ENCODE data around the gene SEMA4D.
"Not testable (repeated sequence)": the region's sequence is repeated elsewhere in the genome, so short reads cannot be mapped to it uniquely, and the experiment has no call there.

Gene SEMA4D

DNA sequence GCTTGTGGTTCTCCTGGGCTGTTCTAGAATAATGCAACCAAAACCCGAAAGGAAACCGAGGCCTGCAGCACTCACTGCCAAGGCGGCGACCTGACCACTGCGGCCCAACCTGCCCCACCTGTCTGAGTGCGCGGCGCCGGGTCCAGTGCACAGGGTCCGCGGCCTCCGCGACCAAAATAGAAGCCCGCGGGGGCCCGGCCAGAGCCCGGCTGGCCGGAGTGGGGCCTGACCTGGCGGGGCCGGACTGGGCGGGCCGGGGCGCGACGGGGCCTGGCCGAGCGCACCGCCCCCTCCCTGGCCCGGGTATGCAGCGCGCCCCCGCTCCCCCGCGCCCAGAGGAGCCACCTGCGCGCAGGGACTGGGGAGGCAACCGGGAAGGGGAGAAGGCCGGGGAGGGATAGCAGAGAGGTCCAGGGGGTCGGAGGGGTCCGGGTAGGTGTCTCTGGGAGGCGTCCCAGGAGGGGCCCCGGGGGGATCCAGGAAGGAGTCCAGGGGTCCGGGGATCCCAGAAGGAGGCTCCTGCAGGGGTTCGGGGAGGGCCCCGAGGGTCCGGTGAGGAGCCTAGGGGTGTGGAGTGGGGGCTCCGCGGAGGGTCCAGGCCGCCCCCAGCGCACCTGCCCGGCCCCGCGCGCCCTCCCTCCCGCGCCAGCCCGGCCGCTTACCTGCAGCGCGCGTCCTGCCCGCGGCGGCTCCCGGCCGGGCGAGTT, 503 bp downstream of the SEMA4D start:
- no peak for FAIRE-seq

DNA sequence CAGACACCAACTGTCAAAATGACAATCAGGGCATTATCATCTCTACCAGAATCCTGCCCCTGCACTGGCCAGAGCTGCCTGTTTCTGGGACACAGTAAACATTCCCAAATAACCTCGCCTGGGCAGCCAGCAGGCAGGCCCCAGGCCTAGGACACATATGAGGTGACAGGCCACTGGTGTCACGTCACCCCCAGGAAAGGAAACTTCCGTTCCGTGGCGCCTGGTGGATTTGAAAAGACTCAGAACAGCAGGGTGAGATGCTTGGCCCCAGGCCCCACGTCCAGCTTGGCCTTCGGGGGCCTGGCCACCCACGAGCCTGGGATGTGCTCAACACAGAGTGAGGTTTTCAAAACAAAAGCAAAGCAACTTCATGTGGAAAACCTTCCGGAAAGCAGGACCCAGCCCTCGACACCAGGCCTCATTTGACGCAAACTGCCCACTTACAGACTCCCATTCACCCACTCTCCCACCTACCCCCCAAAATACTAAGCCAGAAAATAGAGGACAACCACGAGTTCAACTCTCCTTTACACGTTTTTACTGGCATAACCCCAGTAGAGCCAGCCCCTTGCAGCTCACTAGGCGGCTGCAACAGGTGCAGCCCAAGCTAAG, 1.2 kb downstream of the SEMA4D start:
- no peak for FAIRE-seq

DNA sequence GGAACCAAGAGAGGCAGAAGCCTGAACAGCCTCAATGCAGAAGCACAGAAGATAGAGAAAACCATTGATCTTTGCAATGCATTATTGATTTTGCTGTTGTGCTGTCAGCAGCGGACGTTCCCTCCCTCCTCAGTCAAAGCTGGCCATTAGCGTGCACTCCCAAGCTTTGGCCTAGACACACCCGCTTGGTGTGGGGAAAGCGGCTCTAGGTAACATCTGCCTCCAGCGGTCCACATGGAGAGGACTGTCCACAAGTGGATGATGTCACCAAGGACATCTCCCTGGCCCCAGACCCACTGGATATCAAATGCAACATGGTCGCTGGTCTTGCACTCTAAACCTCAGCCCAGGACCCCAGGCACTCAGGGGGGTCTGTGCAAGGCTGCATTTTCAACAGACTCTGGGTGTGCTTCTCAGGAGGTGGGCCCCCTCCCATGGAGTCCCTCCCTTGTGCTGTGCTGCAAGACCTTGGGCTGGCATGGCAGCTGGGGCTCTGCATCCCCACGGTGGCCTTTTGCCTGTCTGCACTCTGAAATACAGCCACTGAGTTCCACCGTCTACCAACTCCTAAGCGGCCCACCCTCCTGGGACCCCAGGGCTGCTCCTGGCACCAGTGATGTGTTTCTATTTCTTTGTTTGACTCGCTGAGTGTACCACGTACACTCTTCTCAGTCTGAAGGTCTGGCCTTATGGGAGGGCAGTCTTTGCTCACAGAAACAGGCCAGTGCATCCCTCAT, 1.9 kb downstream of the SEMA4D start:
- no peak for FAIRE-seq

DNA sequence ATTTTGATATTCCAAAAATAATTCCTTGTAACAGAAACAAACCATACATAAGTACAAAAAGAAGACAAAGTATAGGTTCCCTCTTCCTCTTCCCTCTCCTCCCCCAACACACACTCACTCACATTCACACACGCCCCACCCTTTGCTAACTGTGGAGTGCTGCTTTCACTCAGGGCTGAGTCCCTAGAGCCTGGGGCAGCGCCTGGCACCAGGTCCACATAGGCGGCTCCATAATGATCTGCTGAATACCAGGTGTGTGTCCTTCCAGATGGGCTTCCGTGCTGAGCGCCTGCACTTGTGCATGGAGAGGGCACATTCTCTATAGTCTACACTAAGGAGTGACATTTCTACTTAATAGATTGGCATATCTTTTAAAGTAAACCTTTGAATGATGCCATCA, 3.7 kb downstream of the SEMA4D start:
- no peak for FAIRE-seq

DNA sequence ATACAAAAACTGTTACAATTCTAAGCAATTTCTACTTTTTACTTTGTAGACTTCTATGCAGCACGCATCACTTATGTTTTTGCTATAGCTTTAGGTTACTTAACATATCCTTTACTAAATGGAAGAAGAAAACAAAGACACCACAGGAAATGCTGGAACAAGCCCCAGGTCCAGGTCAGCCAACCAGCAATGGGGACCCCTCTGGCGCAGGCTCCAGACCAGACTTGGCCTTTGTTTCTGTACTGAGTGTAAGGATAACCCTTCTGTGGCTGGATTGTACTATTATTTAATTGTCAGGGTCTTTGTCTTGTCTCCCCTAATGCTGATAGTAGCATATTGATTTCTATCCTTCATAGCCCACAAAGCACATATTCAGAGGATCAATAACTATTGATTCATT, 4.2 kb downstream of the SEMA4D start:
- FAIRE-seq, result no peak

DNA sequence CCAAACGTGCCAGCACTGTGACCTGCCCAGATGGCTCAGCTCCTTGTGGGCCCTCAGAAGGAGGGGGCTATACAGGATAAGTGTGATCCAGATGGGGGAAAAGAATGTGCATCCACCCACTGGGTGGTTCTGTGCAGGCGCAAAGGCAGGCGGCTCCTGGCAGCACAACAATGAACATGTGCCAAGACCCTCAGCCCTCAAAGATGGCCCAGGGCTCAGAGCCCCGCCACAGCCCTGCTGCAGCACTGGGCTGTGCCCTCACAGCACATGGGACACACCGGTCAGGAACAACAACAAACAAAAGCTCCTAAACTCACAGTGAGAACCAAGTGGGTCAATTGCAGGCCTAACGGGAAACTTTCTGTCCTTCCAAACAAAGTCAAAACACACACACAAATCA, 4.7 kb downstream of the SEMA4D start:
- no peak for FAIRE-seq

DNA sequence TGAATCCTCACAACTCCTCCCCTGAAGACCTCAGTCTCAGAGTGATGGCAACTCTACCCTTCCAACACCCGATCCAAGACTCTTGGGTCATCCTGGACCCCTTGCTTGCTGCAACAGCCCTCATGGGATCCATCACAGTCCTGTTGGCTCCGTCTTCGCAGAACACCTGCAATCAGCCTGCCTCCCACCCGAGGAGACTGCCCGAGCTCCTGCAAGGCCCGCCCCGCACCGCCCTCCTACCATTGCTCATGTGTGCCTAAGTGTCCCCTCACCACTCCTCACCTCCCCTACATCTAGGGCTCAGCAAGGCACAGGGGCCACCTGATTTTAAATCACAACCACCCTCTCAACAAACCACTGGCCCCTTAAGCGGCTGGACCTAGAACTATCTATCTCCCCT, 5.3 kb downstream of the SEMA4D start:
- no peak for FAIRE-seq

DNA sequence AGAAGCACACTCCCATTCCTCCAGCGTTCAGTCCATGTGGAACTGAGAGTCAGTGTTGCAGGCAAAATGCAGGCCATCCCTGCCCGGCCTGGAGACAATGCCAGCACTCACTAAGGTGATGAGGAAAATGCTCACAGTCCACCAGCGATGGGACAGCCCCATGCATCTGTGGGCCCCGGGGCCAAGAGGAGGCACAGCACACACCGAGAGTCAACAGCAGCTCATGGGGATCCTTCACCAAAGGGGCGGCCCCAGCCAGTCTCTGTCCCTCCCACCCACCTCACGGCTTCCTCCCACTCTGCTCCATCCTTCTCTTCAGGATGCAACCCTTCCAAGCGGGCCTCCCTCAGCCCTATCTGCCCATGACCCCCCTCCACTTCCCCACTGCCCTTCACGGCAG, 6.2 kb downstream of the SEMA4D start:
- FAIRE-seq, result no peak

DNA sequence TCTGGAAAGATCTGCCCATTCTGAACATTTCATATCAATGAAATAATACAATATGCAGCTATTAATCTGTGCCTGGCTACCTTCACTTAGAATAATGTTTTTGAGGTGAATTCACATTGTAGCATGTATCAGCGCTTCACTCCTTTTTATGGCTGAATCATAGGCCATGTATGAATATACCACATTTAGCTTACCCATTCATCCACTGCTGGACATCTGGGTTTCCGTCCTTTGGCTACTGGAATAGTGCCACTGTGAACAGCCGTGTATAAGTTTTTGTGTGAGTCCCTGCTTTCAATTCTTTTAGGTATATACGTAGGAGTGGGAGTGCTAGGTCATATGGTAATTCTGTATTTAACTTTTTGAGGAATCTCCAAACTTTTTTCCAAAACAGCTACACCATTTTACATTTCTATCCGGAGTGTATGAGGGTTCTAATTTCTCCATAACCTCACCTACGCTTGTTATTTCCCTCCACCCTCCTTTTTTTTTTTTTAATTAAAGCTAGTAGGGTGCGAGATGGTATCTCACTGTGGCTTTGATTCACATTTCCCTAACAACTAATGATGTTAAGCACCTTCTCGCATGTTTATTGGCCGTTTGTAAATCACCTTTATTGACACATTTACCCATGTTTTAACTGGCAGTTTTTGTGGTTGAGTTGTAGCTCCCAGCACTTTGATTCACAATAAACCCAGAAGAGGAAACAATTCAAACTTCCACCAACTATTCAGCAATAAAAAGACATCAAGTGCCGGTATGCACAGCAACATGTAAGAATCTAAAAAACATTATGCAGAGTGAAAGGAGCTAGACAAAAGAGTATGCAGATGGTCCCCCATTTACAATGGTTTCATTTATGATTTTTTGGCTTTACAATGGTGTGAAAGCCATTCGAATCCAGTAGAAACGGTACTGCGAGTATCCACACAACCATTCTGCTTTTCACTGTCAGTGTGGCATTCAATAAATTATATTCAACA, 8.1 kb downstream of the SEMA4D start:
- no peak for FAIRE-seq

DNA sequence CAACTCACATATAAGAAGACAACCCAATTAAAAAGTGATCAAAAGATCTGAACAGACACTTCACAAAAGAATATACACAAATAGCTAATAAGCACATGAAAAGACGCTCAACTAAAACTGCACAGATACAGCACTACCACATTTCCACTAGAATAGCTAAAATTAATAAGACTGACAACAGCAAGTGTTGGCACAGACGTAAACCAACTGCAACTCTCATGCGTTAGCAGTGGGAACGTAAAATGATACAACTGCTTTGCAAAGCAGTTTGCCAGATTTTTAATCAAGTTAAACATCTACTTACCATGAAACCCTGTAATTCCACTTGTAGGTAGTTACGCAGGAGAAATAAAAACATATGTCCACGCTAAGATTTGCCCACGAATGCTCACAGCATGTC, 9.0 kb downstream of the SEMA4D start:
- FAIRE-seq, result no peak

DNA sequence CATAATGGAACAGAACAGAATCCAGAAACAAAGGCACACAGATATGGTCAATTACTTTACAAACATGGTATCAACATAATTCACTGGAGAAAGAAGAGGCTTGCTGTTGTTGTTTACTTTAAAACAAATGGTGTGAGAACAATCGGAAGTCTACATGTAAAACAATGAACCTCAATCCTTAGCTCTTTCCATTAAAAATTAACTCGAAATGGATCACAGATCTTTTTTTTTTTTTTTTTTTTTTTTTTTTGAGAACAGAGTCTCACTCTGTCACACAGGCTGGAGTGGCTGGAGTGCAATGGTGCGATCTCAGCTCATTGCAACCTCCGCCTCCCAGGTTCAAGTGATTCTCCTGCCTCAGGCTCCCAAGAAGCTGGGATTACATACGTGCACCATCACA, 9.8 kb downstream of the SEMA4D start:
- no peak for FAIRE-seq

DNA sequence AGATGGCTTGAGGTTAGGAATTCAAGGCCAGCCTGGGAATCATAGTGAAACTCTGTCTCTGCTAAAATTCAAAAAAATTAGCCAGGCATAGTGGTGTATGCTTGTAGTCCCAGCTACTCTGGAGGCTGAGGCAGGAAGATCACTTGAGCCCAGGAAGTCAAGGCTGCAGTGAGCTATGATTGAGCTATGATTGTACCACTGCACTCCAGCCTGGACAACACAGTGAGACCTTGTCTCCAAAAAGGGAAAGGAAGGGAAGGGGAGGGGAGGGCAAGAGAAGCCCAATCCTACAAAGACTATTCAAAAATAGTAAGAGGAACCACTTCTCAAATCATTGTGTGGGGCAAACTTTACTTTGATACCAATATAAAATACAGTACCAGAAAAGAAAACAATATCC, 11.2 kb downstream of the SEMA4D start:
- no peak for FAIRE-seq

DNA sequence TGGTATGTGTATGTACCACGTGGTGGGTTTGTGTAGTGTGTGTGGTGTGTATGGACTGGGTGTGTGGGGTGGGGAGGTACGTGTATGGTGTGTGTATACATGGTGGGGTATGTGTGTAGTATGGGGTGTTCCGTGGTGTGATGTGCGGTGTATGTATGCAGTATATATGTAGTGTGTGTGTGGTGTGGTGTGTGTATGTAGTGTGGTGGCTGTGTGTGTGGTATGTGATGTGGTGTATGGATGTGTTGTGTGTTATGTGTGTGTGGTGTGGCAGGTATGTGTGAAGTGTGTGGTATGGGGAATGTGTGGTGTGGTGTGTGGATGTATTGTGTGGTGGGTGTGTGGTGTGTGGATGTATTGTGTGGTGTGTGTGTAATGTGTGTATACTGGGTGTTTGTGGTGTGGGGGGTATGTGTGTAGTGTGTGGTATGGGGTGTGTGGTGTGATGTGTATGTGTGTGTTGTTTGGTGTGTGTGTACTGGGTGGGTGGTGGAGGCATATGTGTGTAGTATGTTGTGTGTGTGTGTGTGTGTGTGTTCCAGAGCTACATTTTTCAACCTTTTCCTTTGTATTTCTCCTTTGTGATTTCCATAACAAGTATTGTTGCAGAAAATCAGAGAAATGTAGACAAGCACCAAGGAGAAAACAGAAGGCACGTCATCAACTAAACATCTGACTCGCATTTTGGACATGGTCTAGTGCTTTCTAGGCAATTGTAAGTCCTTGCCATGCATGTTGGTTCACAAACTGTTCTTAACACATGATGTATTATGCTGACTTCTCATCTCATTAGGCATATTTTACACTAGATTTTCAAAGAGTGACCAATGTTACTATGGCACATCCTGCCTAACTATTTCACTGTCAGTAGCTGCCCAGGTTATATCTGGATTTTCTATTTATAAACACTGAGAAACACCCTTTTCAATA, 13.2 kb downstream of the SEMA4D start:
- FAIRE-seq, result no peak

DNA sequence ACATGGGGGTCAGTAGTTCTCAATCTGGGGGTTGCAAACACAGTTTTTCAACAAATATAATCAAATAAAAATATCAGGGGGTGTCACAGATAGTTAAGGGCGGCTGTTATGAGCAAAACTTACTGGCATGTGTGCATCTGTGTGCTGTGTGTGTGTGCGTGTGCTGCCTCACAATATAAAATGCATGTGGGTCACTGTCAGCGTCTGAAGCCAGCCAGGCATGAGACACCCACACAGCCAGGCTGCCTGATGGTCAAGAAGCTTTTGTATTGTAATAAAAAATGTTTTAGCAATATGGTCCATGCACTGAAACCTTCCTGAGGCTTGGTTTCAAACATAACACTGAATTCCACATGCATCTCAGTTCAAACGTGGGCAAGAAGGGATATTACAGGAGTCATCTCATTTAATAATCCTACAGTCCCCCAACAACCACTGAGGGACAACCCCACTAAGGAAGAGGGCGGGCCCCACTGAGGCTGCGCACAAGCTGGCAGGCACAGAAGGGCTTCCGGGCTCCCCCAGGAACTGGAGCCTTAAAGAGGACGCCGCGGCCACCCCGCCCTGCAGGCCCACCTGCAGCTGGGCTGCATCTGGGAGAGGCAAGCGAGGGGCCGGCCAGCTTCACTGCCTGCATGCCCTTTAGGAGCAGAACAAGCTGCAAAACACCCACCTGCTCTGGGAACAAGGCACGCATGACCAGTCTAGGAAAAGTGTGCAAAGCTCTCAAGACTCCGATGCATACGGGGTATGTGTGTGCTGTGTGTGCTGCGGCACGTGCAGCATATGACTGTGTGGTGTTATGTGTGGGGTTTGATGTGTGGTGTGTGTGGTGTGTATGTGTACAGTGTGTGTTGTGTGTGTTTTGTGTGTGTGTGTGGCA, 14.1 kb downstream of the SEMA4D start:
- FAIRE-seq, result no peak

DNA sequence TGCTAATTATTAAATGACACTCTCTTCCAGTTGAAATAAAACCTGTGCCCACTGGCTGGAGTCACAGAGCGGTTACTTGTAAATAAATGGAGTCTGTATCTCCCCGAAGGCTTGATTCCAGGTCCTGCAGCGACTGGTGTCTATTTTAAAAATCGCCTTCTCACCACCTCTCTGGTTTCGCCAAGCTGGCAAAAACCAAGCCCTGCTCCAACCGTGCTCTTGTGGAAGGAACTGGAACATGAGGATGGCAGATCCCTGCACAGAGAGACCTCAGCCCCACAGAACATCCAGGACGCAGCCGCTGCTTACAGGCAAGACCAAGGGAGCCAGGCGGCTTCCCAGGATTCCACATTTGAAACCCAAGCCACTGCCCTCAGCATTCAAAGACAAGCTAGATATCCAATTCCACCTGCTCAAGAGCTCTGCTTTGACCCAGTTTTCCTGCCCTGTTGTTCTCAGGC, 15.0 kb downstream of the SEMA4D start:
- FAIRE-seq, result no peak

DNA sequence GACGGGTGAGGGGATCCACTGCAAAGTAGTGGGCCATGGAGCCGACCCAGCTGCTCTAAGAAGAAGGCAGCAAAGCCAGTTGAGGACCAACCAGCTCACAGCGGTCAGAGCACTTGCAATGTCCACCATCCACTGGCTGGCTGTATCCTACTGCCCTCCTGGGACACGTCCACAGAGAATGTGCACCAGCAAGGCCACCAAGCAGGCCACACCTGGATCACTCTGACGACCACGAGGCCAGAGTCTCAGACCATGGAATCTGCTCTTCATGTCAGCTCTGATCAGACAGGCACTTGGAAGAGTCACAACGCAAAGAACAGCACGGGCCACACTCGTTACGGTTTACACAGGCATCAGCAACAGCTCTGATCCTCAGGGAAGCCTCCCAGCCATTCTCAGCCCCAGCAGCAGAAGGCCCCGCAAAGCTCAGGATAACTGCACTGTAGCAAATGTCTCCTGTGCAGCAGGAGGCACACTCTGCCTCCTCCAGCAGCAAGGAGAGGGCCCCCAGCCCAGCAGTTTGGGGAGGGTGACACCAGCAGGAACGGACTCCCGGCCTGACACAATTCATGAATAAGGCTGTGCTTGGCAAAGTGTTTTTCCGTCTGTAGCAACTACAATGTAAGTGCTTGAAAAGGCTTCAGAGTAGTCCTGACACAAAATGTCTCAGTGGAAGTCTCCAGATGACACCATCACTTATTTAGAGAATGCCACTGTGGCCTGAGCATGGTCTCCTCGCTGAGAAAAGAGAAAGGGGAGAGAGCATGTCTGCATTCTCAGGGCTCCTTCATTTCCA, 15.7 kb downstream of the SEMA4D start:
- no peak for FAIRE-seq

DNA sequence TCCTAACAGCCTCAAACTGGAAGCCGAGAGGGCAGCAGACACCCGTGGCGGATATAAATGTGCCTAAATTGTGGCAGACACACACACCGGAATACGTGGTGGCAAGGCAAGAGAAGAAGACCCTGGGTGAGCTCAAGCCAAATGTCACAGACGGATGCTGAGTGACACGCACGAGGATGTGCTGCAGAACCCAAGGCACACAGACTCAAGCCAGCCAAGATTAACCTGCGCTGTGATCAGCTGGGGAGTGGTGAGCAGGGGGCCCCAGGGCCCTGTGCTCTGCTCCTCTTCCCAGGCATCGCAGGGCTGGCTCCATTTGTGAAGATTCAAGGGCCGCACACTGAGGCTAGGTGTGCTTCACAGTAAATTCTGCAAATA, 16.4 kb downstream of the SEMA4D start:
- FAIRE-seq, result no peak

DNA sequence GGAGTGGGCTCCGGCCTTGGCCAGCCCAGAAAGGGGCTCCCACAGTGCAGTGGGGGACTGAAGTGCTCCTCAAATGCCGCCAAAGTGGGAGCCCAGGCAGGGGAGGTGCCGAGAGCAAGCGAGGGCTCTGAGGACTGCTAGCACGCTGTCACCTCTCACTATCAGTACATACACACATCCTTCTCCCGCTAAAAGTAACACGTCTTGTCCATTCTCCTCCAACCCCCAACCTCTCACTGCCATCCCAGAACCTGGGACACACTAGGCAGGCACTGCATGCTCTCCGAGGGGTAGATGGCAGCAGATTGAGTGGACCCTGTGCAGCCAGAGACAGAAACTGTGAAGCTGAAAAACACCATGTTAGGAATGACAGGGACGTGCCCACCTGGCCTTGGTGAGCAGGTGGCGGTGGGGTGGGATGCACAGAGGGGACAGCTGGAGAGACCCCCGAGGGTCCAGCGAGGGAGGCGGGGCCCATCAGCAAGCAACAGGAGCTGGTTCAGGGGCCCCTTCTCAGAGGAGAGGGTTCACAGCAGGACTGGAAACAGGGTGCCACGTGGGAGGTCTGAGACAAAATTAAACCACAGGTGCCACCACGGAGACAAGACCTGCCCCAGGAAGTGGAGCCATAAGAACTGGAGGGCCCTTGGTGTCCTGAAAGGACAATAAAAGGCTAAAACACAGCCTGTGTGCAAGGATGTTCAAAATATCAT, 16.9 kb downstream of the SEMA4D start:
- no peak for FAIRE-seq

DNA sequence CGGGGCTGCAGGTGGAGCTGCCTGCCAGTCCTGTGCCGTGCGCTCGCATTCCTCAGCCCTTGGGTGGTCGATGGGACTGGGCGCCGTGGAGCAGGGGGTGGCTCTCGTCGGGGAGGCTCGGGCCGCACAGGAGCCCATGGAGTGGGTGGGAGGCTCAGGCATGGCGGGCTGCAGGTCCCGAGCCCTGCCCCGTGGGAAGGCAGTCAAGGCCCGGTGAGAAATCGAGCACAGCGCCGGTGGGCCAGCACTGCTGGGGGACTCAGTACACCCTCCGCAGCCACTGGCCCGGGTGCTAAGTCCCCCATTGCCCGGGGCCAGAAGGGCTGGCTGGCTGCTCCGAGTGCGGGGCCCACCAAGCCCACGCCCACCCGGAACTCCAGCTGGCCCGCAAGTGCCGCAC, 17.5 kb downstream of the SEMA4D start:
- not testable (repeated sequence) for FAIRE-seq
